ENCODE data around the gene FBXO42.
"Not testable (repeated sequence)": the region's sequence is repeated elsewhere in the genome, so short reads cannot be mapped to it uniquely, and the experiment has no call there.

The FBXO42 gene

GRCh38 chr1:16218674-16219071 is 133.6 kb downstream of the FBXO42 start:
- no peak overlapping the region for H3K4me3 ChIP-seq (ENCODE audit: low read length)
- TF ChIP-seq, protein P1, sequence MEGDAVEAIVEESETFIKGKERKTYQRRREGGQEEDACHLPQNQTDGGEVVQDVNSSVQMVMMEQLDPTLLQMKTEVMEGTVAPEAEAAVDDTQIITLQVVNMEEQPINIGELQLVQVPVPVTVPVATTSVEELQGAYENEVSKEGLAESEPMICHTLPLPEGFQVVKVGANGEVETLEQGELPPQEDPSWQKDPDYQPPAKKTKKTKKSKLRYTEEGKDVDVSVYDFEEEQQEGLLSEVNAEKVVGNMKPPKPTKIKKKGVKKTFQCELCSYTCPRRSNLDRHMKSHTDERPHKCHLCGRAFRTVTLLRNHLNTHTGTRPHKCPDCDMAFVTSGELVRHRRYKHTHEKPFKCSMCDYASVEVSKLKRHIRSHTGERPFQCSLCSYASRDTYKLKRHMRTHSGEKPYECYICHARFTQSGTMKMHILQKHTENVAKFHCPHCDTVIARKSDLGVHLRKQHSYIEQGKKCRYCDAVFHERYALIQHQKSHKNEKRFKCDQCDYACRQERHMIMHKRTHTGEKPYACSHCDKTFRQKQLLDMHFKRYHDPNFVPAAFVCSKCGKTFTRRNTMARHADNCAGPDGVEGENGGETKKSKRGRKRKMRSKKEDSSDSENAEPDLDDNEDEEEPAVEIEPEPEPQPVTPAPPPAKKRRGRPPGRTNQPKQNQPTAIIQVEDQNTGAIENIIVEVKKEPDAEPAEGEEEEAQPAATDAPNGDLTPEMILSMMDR (IDR thresholded peaks at IDR 0.05; ENCODE audit: insufficient read depth, low read depth, low read length, missing control alignments) = no peak
- no peak for DNase-seq (ENCODE audit: low read depth)

- no peak for DNase-seq (ENCODE audit: low read depth)
- no peak overlapping the region for H3K4me3 ChIP-seq (ENCODE audit: low read length)
- TF ChIP-seq, protein P1 (IDR thresholded peaks at IDR 0.05; ENCODE audit: insufficient read depth, low read depth, low read length, missing control alignments) = no peak
Observed at GRCh38 chr1:16218014-16218673, 134.1 kb downstream of the FBXO42 start.

GRCh38 chr1:16217061-16217785 is 135.1 kb downstream of the FBXO42 start:
- DNase-seq (ENCODE audit: low read depth) = peak; percentile 99
- TF ChIP-seq, protein P1 (IDR thresholded peaks at IDR 0.05; ENCODE audit: insufficient read depth, low read depth, low read length, missing control alignments) = no peak
- H3K4me3 ChIP-seq (ENCODE audit: low read length) = peak overlapping the region; percentile 65

DNA sequence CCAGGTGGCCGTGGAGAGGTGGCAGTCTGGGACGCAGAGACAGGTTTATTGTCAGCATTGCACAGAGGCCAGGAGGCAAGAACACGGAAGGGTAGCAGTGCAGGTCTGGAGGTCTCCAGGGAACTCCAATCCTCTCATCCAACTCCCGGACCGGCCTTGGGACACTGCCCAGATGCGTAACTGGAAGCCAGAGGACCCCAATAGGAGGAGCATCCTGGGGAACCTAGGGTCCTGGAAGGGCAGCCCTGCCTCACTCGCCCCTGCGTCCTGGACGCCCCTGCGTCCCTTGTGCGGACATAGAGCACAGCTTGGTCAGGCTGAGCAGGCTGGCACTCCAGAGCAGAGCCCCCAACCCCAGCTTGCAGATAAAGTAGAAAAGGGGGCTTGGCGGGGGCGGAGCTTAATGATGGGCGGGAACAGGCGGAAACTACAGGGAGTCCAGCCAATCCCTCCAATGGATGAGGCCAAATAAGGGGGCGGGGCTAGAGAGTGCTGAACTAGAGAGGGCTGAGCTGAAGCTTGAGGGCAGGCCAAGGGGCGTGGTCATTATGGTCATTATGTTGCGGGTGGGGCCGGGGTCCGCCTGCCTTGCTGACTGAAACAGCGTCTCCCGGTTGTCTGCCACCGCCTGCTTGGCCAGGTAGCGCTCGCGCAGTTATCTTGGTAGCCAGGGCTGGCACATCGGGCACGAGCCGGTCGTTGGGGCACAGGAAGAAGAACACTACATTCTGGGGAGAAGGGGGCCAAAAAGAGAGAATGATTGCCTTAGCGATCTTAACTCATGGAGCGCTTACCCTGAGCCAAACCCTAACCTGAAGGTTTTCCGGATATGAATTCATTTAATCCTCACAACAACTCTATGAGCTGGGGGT is 136.2 kb downstream of the FBXO42 start:
- TF ChIP-seq, protein P1 (IDR thresholded peaks at IDR 0.05; ENCODE audit: insufficient read depth, low read depth, low read length, missing control alignments) = no peak
- peak overlapping the region; percentile 65 for H3K4me3 ChIP-seq (ENCODE audit: low read length)
- DNase-seq (ENCODE audit: low read depth) = peak; percentile 93

GRCh38 chr1:16215240-16215639 is 137.0 kb downstream of the FBXO42 start:
- not testable (repeated sequence) for H3K4me3 ChIP-seq (ENCODE audit: low read length); DNase-seq (ENCODE audit: low read depth)

DNA sequence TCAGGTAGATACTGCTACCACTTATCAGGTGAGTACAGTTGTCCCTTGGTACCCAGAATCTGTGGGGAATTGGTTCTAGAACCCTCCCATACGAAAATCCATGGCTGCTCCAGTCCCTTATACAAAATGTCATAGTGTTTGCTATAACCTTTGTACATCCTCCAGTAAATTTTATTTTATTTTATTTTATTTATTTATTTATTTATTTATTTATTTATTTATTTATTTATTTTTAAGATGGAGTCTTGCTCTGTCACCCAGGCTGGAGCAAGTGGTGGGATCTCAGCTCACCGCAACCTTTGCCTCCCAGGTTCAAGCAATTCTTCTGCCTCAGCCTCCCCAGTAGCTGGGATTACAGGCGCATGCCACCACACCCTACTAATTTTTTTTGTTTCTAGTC is 138.7 kb downstream of the FBXO42 start:
- H3K4me3 ChIP-seq (ENCODE audit: low read length); DNase-seq (ENCODE audit: low read depth): not testable (repeated sequence)

DNA sequence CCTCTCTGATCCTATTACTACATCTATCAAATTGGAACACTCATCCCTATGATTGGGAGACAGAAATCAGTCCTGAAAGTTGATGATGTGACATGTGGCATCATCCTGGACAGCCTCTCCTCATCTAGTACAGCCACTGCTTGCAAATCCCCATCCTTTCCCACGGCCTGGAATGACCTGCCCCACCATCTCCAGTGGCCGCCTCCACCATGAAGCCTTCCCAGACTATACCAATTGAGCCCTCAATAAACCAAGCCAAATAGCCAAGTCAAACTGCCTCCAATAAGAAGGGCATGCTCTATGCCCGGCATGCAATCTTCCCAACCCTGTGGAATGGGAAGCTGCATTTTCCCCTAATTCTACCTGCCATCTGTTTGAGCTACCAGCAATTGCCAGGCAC is 139.3 kb downstream of the FBXO42 start:
- no peak overlapping the region for H3K4me3 ChIP-seq (ENCODE audit: low read length)
- DNase-seq (ENCODE audit: low read depth) = no peak
- TF ChIP-seq, protein P1 (IDR thresholded peaks at IDR 0.05; ENCODE audit: insufficient read depth, low read depth, low read length, missing control alignments) = no peak

Measured in epithelial cell of esophagus (primary cell).